Measurements from ENCODE around the gene NHLH1.
"Not testable (repeated sequence)": the region's sequence is repeated elsewhere in the genome, so short reads cannot be mapped to it uniquely, and the experiment has no call there.

NHLH1 gene

DNA sequence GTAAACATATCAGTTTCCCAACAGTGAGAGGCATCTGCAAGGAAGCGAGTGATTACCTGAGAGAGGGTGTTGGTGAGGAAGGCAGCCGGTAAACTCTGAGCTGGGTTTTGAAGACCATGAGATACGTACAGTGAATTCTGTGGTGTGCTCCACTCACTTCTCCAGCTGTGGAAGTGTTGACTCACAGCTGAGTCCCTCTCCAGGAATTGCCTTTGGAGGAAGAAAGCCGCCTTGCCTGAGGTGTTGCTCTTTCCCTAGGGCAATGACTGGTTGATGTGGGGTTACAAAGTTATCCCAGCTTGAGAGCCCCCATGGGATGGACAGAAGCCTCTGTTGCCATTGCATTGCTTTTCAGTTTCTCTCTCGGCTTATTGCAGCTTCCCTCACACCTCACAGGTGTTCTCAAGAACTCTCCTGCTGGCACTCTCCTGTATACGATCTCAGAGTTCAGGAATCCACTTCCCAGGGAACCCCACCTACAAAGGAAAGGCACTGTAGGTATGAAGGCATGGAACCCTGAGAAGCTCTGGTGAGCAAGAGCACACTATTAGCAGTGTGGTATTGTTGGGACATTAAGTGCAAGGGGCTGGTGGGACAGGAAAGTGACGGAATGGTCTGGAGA lies 10.8 kb downstream of the NHLH1 start:
- no peak for DNase-seq (ENCODE audit: low read depth, low spot score)
- H3K4me1 ChIP-seq (ENCODE audit: control insufficient read depth, insufficient read depth, low read length) = peaks cover 9% of the 10 kb centered on the region; the same call in 1 of the 2 replicates
- WGBS (ENCODE audit: insufficient coverage, insufficient read length) = no CpG with 5 or more reads among the region's 7 CpGs

DNA sequence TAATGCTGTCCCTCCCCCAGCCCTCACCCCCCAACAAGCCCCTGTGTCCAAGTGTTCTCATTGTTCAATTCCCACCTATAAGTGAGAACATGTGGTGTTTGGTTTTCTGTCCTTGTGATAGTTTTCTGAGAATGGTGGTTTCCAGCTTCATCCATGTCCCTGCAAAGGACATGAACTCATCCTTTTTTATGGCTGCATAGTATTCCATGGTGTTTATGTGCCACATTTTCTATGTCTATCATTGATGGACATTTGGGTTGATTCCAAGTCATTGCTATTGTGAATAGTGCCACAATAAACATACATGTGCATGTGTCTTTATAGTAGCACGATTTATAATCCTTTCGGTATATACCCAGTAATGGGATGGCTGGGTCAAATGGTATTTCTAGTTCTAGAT lies 17.9 kb downstream of the NHLH1 start:
- H3K4me3 ChIP-seq (ENCODE audit: low read length); H3K4me1 ChIP-seq (ENCODE audit: control insufficient read depth, insufficient read depth, low read length); H3K27me3 ChIP-seq (ENCODE audit: control insufficient read depth, insufficient read depth, low read length); H3K36me3 ChIP-seq (ENCODE audit: control insufficient read depth, insufficient read depth, low read length); H3K27ac ChIP-seq (ENCODE audit: low read length); DNase-seq (ENCODE audit: low read depth, low spot score); H3K9me3 ChIP-seq (ENCODE audit: control insufficient read depth, insufficient read depth, low read length): not testable (repeated sequence)
- no CpG with 5 or more reads among the region's 2 CpGs for WGBS (ENCODE audit: insufficient coverage, insufficient read length)

More for the DNA sequence above, 10.8 kb downstream of the NHLH1 start:
- H3K4me3 ChIP-seq (ENCODE audit: low read length) = no peak overlapping the region
- H3K27ac ChIP-seq (ENCODE audit: low read length) = no peak overlapping the region
- H3K9me3 ChIP-seq (ENCODE audit: control insufficient read depth, insufficient read depth, low read length) = no peaks in the 10 kb centered on the region
- H3K36me3 ChIP-seq (ENCODE audit: control insufficient read depth, insufficient read depth, low read length) = no peaks in the 10 kb centered on the region
- H3K27me3 ChIP-seq (ENCODE audit: control insufficient read depth, insufficient read depth, low read length) = no peaks in the 10 kb centered on the region

DNA sequence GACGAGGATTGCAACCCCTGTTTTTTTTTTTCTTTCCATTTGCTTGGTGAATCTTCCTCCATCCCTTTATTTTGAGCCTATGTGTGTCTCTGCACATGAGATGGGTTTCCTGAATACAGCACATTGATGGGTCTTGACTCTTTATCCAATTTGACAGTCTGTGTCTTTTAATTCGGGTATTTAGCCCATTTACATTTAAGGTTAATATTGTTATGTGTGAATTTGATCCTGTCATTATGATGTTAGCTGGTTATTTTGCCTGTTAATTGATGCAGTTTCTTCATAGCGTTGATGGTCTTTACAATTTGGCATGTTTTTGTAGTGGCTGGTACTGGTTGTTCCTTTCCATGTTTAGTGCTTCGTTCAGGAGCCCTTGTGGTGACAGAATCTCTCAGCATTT lies 21.5 kb downstream of the NHLH1 start:
- DNase-seq (ENCODE audit: low read depth, low spot score); H3K4me3 ChIP-seq (ENCODE audit: low read length); H3K27me3 ChIP-seq (ENCODE audit: control insufficient read depth, insufficient read depth, low read length); H3K9me3 ChIP-seq (ENCODE audit: control insufficient read depth, insufficient read depth, low read length); H3K36me3 ChIP-seq (ENCODE audit: control insufficient read depth, insufficient read depth, low read length); H3K4me1 ChIP-seq (ENCODE audit: control insufficient read depth, insufficient read depth, low read length); H3K27ac ChIP-seq (ENCODE audit: low read length): not testable (repeated sequence)
- WGBS (ENCODE audit: insufficient coverage, insufficient read length) = no CpG with 5 or more reads among the region's 4 CpGs

DNA sequence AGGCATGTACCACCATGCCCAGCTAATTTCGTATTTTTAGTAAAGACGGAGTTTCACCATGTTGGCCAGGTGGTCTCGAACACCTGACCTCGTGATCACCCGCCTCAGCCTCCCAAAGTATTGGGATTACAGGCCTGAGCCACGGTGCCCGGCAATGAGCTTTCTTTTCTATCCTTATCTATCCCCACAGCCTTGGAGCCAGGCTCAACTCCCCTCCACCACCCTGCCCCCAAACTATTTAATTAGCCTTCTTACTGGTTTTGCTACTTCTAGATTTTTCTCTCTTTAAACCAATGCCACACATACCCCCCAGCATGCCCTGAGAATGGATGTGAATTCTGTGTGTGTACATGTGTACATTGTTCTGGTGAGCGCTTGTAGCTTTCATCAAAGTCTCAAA lies 27.8 kb downstream of the NHLH1 start:
- no CpG with 5 or more reads among the region's 8 CpGs for WGBS (ENCODE audit: insufficient coverage, insufficient read length)
- Histone ChIP-seq H3K27me3 (ENCODE audit: control insufficient read depth, insufficient read depth, low read length) (no peaks in the 10 kb centered on the region), H3K4me3 (ENCODE audit: low read length) (no peak overlapping the region), H3K4me1 (ENCODE audit: control insufficient read depth, insufficient read depth, low read length) (peaks cover 2% of the 10 kb centered on the region; the same call in 1 of the 2 replicates), H3K27ac (ENCODE audit: low read length) (no peak overlapping the region), H3K9me3 (ENCODE audit: control insufficient read depth, insufficient read depth, low read length) (no peaks in the 10 kb centered on the region), H3K36me3 (ENCODE audit: control insufficient read depth, insufficient read depth, low read length) (no peaks in the 10 kb centered on the region)
- no peak for DNase-seq (ENCODE audit: low read depth, low spot score)

DNA sequence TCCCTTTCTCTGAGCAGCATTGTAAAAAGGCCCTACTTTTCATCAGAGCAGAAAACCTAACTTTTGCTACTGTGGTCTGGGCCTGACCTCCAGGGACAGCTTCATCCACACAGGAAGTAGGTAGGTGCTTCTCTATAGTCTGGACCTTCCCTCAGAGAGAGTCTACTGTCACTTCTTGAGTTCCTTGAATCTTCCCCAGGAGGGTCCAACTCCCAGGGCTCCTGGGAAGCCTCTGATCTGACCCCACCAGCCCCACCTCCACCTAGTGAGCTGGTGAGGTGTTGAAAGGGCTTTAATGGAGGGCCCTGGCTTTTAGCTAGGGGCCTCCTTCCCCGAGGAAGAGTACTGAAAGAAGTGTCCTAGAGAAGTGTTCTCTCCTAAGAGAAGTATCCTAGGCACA lies 30.8 kb downstream of the NHLH1 start:
- H3K27ac ChIP-seq (ENCODE audit: low read length) = no peak overlapping the region
- peaks cover 10% of the 10 kb centered on the region; the same call in 1 of the 2 replicates for H3K4me1 ChIP-seq (ENCODE audit: control insufficient read depth, insufficient read depth, low read length)
- no CpG with 5 or more reads among the region's 1 CpG for WGBS (ENCODE audit: insufficient coverage, insufficient read length)
- H3K27me3 ChIP-seq (ENCODE audit: control insufficient read depth, insufficient read depth, low read length) = no peaks in the 10 kb centered on the region
- no peaks in the 10 kb centered on the region for H3K36me3 ChIP-seq (ENCODE audit: control insufficient read depth, insufficient read depth, low read length)
- no peaks in the 10 kb centered on the region for H3K9me3 ChIP-seq (ENCODE audit: control insufficient read depth, insufficient read depth, low read length)
- H3K4me3 ChIP-seq (ENCODE audit: low read length) = no peak overlapping the region
- DNase-seq (ENCODE audit: low read depth, low spot score) = no peak

DNA sequence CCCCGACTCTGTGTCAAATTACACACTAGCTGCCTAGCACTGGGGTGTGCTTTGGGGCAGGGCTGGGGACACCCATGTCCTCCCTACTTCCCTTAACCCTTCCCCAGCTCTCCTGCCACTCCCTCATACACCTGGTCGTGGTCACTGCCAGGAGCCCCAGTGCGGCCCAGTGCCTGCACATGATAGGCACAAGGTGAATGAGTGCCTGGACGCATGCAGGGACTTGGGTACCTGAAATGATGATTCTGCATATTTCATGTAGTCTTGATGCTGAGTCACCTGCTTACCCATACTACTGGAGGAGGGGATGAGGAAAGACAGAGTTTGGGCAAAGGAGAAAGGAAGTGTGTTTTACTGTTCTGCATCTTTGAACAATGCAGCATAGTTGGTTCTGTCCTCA lies 32.0 kb downstream of the NHLH1 start:
- no CpG with 5 or more reads among the region's 4 CpGs for WGBS (ENCODE audit: insufficient coverage, insufficient read length)
- Histone ChIP-seq H3K27ac (ENCODE audit: low read length) (no peak overlapping the region), H3K36me3 (ENCODE audit: control insufficient read depth, insufficient read depth, low read length) (no peaks in the 10 kb centered on the region), H3K4me1 (ENCODE audit: control insufficient read depth, insufficient read depth, low read length) (peaks cover 10% of the 10 kb centered on the region; the same call in 1 of the 2 replicates), H3K27me3 (ENCODE audit: control insufficient read depth, insufficient read depth, low read length) (no peaks in the 10 kb centered on the region), H3K4me3 (ENCODE audit: low read length) (no peak overlapping the region), H3K9me3 (ENCODE audit: control insufficient read depth, insufficient read depth, low read length) (no peaks in the 10 kb centered on the region)
- no peak for DNase-seq (ENCODE audit: low read depth, low spot score)

DNA sequence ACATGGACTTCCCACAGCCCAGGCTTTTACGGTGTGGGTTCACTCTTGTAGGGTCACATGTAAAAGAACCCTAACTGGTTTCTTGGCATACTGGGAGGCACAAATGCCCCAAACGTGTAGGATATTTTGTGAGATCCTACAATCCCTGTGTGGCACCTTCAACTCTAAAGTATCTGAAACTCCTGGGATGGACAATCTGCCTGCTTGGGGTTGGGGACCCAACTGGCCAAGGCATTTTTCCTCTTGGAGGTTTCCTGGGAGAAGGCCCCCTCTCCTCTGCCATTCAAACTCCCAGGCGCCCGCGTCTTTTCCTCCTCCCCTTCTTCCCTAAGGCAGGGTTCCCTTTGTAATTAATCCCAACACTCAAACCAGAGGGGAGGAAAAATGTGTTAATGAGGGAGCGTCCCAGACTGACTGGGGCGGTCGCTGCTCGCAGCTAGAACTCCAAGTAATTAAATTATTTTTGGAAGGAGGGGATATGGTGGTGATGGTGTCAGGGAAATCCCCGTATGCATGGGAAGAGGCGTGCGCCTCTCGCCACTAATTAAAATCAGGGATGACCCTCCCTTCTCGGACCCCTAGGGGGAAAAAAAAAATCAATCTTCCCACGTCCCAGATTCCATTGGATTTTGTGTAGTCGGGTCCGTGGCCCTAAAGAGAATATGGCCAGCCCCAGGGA lies 32.8 kb downstream of the NHLH1 start:
- no CpG with 5 or more reads among the region's 17 CpGs for WGBS (ENCODE audit: insufficient coverage, insufficient read length)

DNA sequence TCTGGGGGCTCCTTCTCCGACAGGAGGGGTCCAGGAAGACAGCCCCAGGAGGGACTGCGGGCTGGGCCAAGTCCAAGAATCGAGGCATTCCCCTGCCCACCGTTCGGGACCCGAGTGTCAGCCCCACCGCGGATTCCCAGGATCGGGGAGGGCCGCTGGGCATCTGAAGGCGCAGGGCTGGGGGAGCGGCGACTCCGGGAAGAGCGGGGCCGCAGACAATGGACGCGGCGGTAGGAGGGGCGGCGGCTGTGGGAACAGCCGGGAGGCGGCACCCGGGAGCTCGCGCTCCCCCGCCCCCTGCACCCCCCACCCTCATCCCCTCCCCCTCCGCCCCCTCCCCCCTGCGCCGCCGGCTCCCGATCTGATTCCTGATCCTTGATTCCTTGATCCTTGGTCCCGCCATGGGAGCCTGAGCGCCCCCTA lies 33.4 kb downstream of the NHLH1 start, which contains the start of gene VANGL2:
VANGL2 (plus strand) TSS at position 342 of the 423 bp plus-strand sequence. CDS start 15,274 bp downstream, outside the sequence.
- DNase-seq (ENCODE audit: low read depth, low spot score) = no peak
- H3K9me3 ChIP-seq (ENCODE audit: control insufficient read depth, insufficient read depth, low read length) = no peaks in the 10 kb centered on the region
- H3K27me3 ChIP-seq (ENCODE audit: control insufficient read depth, insufficient read depth, low read length) = no peaks in the 10 kb centered on the region
- no peaks in the 10 kb centered on the region for H3K36me3 ChIP-seq (ENCODE audit: control insufficient read depth, insufficient read depth, low read length)
- peaks cover 11% of the 10 kb centered on the region; the same call in 1 of the 2 replicates for H3K4me1 ChIP-seq (ENCODE audit: control insufficient read depth, insufficient read depth, low read length)
- no peak within 1 kb of the TSS for H3K27ac ChIP-seq (ENCODE audit: low read length)
- WGBS (ENCODE audit: insufficient coverage, insufficient read length) = no CpG with 5 or more reads among the region's 34 CpGs
- peak within 1 kb of the TSS; percentile 95 for H3K4me3 ChIP-seq (ENCODE audit: low read length)

More for the DNA sequence above, 32.8 kb downstream of the NHLH1 start:
- no peak for DNase-seq (ENCODE audit: low read depth, low spot score)
- Histone ChIP-seq H3K9me3 (ENCODE audit: control insufficient read depth, insufficient read depth, low read length) (no peaks in the 10 kb centered on the region), H3K27me3 (ENCODE audit: control insufficient read depth, insufficient read depth, low read length) (no peaks in the 10 kb centered on the region), H3K27ac (ENCODE audit: low read length) (no peak overlapping the region), H3K4me1 (ENCODE audit: control insufficient read depth, insufficient read depth, low read length) (peaks cover 11% of the 10 kb centered on the region; the same call in 1 of the 2 replicates), H3K36me3 (ENCODE audit: control insufficient read depth, insufficient read depth, low read length) (no peaks in the 10 kb centered on the region), H3K4me3 (ENCODE audit: low read length) (peak overlapping the region; percentile 45; the same call in 1 of the 2 replicates)

DNA sequence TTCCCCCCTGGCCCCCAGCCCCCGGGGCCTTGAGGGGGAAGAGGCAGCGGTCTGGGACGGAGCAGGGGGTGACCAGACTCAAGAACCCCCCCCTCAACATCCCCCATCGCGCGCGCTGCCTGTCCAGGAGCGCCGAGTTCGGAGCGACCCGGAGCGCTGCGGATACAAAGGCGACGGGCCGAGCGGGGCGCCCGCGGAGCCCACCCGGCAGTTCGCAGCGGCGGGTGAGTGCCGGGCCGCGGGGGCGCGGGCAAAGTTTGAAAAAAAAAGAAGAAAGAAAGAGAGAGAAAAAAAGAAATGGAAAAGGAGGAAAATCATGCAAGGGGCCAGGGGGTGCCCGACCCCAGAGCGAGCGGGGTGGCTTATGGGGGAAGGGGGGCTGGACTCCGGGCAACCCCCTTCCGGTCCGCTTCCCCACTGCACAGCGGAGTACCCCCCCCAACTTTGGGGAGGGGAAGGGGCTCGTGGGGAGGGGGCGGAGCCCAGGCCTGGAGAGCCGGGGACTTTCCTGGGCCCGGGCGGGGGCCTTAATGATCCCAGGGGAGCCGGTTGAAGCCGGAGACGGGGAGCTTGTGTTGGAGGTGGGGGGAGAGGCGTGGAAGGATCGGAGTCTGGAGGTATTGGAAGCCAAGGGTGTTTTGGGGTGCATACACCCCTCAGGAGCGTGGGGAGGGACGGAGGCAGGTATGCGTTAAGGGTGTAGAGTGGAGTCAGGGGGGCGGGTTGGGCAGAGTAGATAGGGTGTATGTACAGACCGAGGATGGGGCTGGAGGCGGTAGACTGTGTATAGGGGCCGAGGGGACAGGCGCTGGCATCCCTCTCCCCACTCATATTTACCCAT lies 34.0 kb downstream of the NHLH1 start:
- H3K36me3 ChIP-seq (ENCODE audit: control insufficient read depth, insufficient read depth, low read length) = no peaks in the 10 kb centered on the region
- H3K4me3 ChIP-seq (ENCODE audit: low read length) = peak overlapping the region; percentile 95
- H3K27me3 ChIP-seq (ENCODE audit: control insufficient read depth, insufficient read depth, low read length) = no peaks in the 10 kb centered on the region
- H3K27ac ChIP-seq (ENCODE audit: low read length) = no peak overlapping the region
- peaks cover 11% of the 10 kb centered on the region; the same call in 1 of the 2 replicates for H3K4me1 ChIP-seq (ENCODE audit: control insufficient read depth, insufficient read depth, low read length)
- DNase-seq (ENCODE audit: low read depth, low spot score) = no peak
- whole genome bisulfite sequencing (ENCODE audit: insufficient coverage, insufficient read length) = no CpG with 5 or more reads among the region's 55 CpGs
- H3K9me3 ChIP-seq (ENCODE audit: control insufficient read depth, insufficient read depth, low read length) = no peaks in the 10 kb centered on the region

DNA sequence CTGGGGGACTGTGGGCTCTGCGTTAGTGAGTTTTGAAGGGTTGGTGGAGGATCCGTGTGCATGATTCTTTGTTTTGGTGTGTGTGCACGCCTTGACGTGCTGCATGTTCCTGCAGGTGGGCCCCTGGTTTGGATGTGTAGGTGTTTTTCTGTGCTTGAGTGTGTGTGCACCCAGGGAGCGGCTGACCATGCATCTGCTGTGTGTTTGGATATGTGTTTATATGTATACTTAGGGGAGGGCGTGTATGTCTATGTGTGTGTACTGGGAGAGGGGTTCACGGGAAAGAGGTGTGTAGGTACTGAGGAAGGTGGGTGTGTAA lies 34.6 kb downstream of the NHLH1 start:
- Histone ChIP-seq H3K27ac (ENCODE audit: low read length) (no peak overlapping the region), H3K27me3 (ENCODE audit: control insufficient read depth, insufficient read depth, low read length) (no peaks in the 10 kb centered on the region), H3K36me3 (ENCODE audit: control insufficient read depth, insufficient read depth, low read length) (no peaks in the 10 kb centered on the region), H3K4me3 (ENCODE audit: low read length) (peak overlapping the region; percentile 95; the same call in 1 of the 2 replicates), H3K4me1 (ENCODE audit: control insufficient read depth, insufficient read depth, low read length) (peaks cover 11% of the 10 kb centered on the region; the same call in 1 of the 2 replicates), H3K9me3 (ENCODE audit: control insufficient read depth, insufficient read depth, low read length) (no peaks in the 10 kb centered on the region)
- WGBS (ENCODE audit: insufficient coverage, insufficient read length) = no CpG with 5 or more reads among the region's 7 CpGs
- DNase-seq (ENCODE audit: low read depth, low spot score) = no peak

Measured in iPS DF 6.9 (cell line).